Measurements from ENCODE around the gene TIMM17A. TPM values are rescaled to one million over a fixed set of nuclear protein-coding genes. Genes with fewer than 3 reads are reported as not detected.

Gene TIMM17A
- polyA plus RNA-seq, 6 donors from 2014 or later, result 16.4 to 33.2 (median 24.4) TPM

GRCh38 chr1:202005958-202006357, 50.7 kb downstream of the TIMM17A start:
- Mint-ChIP-seq H3K27ac (no peak overlapping the region), H3K36me3 (peaks cover 10 to 23% of the 10 kb centered on the region in 2 donors), H3K27me3 (no peaks in the 10 kb centered on the region), H3K9me3 (no peaks in the 10 kb centered on the region), H3K4me1 (peaks cover 4 to 7% (median 6%) of the 10 kb centered on the region in 3 donors), H3K4me3 (no peak overlapping the region)
- no peak for DNase-seq
- ATAC-seq (ENCODE audit: low read depth in 2 of 2), result no peak

GRCh38 chr1:202007304-202007703, 52.0 kb downstream of the TIMM17A start:
- no peak for ATAC-seq (ENCODE audit: low read depth in 2 of 2)
- H3K36me3 Mint-ChIP-seq, result peaks cover 4 to 23% of the 10 kb centered on the region in 2 donors

GRCh38 chr1:202007805-202008489, 52.6 kb downstream of the TIMM17A start:
- H3K27me3 Mint-ChIP-seq, result no peaks in the 10 kb centered on the region
- ATAC-seq (ENCODE audit: low read depth in 2 of 2) (no peak), DNase-seq (no peak)
- no peak overlapping the region for H3K27ac Mint-ChIP-seq
- H3K4me3 Mint-ChIP-seq, result no peak overlapping the region
- H3K9me3 Mint-ChIP-seq, result no peaks in the 10 kb centered on the region
- peaks cover 4 to 7% (median 6%) of the 10 kb centered on the region in 3 donors for H3K4me1 Mint-ChIP-seq
- peaks cover 4 to 18% of the 10 kb centered on the region in 2 donors for H3K36me3 Mint-ChIP-seq

More at GRCh38 chr1:202007304-202007703, 52.0 kb downstream of the TIMM17A start:
- Mint-ChIP-seq H3K4me1 (peaks cover 4 to 7% (median 6%) of the 10 kb centered on the region in 3 donors), H3K27me3 (no peaks in the 10 kb centered on the region), H3K27ac (no peak overlapping the region), H3K9me3 (no peaks in the 10 kb centered on the region), H3K4me3 (no peak overlapping the region)
- DNase-seq, result no peak

- H3K4me1 Mint-ChIP-seq, result peaks cover 4 to 7% (median 6%) of the 10 kb centered on the region in 3 donors
- no peak overlapping the region for H3K27ac Mint-ChIP-seq
- DNase-seq (peak; percentile 42), ATAC-seq (ENCODE audit: low read depth in 2 of 2) (peak; percentile 35 to 66)
- no peaks in the 10 kb centered on the region for H3K9me3 Mint-ChIP-seq
- H3K27me3 Mint-ChIP-seq, result no peaks in the 10 kb centered on the region
- peaks cover 2 to 4% of the 10 kb centered on the region in 2 donors for H3K36me3 Mint-ChIP-seq
- peak overlapping the region in 1 of 8 donors; percentile 56 for H3K4me3 Mint-ChIP-seq
These were observed 54.2 kb downstream of the TIMM17A start for GRCh38 chr1:202009326-202010179.

- Mint-ChIP-seq H3K4me3 (peak within 1 kb of the TSS in 1 of 8 donors; percentile 56), H3K27ac (peak within 1 kb of the TSS in 1 of 6 donors; percentile 30), H3K36me3 (peaks cover 0 to under 1% of the 10 kb centered on the region in 2 donors), H3K4me1 (peaks cover 4 to 7% (median 6%) of the 10 kb centered on the region in 3 donors), H3K27me3 (no peaks in the 10 kb centered on the region), H3K9me3 (no peaks in the 10 kb centered on the region)
- DNase-seq, result no peak
- no peak for ATAC-seq (ENCODE audit: low read depth in 2 of 2)
These were observed 55.1 kb downstream of the TIMM17A start, which contains the start of gene ELF3 for GRCh38 chr1:202010180-202011015. Gene ELF3 (plus strand): TSS chr1:202010587. CDS start chr1:202011137, 550 bp downstream.

- no peaks in the 10 kb centered on the region for H3K9me3 Mint-ChIP-seq
- peaks cover 2 to 4% (median 3%) of the 10 kb centered on the region in 3 donors for H3K27me3 Mint-ChIP-seq
- peak overlapping the region in 2 of 6 donors; percentile 24 to 59 for H3K27ac Mint-ChIP-seq
- ATAC-seq (ENCODE audit: low read depth in 2 of 2) (no peak), DNase-seq (no peak)
- H3K4me1 Mint-ChIP-seq, result peaks cover 4 to 7% (median 6%) of the 10 kb centered on the region in 3 donors
- H3K4me3 Mint-ChIP-seq, result no peak overlapping the region
- no peaks in the 10 kb centered on the region for H3K36me3 Mint-ChIP-seq
These were observed 56.7 kb downstream of the TIMM17A start for GRCh38 chr1:202011994-202012393.

GRCh38 chr1:202012544-202013478, 57.5 kb downstream of the TIMM17A start:
- DNase-seq (no peak), ATAC-seq (ENCODE audit: low read depth in 2 of 2) (no peak)
- peaks cover 5 to 10% (median 8%) of the 10 kb centered on the region in 3 donors for H3K27me3 Mint-ChIP-seq
- no peak overlapping the region for H3K4me3 Mint-ChIP-seq
- H3K4me1 Mint-ChIP-seq, result peaks cover 4 to 7% (median 6%) of the 10 kb centered on the region in 3 donors
- H3K9me3 Mint-ChIP-seq, result no peaks in the 10 kb centered on the region
- no peaks in the 10 kb centered on the region for H3K36me3 Mint-ChIP-seq
- peak overlapping the region in 1 of 6 donors; percentile 90 for H3K27ac Mint-ChIP-seq

GRCh38 chr1:202013603-202014002, 58.3 kb downstream of the TIMM17A start:
- no peak overlapping the region for H3K27ac Mint-ChIP-seq
- DNase-seq (no peak), ATAC-seq (ENCODE audit: low read depth in 2 of 2) (no peak)
- peaks cover 5 to 11% (median 10%) of the 10 kb centered on the region in 3 donors for H3K27me3 Mint-ChIP-seq
- no peaks in the 10 kb centered on the region for H3K36me3 Mint-ChIP-seq
- H3K4me3 Mint-ChIP-seq, result no peak overlapping the region
- peaks cover 4 to 7% (median 6%) of the 10 kb centered on the region in 3 donors for H3K4me1 Mint-ChIP-seq
- H3K9me3 Mint-ChIP-seq, result no peaks in the 10 kb centered on the region

GRCh38 chr1:202014060-202014459, 58.8 kb downstream of the TIMM17A start:
- Mint-ChIP-seq H3K27ac (no peak overlapping the region), H3K4me3 (no peak overlapping the region), H3K4me1 (peaks cover 4 to 7% (median 5%) of the 10 kb centered on the region in 3 donors), H3K36me3 (no peaks in the 10 kb centered on the region), H3K27me3 (peaks cover 9 to 15% (median 15%) of the 10 kb centered on the region in 3 donors), H3K9me3 (no peaks in the 10 kb centered on the region)
- ATAC-seq (ENCODE audit: low read depth in 2 of 2) (no peak), DNase-seq (no peak)

GRCh38 chr1:202014915-202015661, 59.8 kb downstream of the TIMM17A start:
- H3K27me3 Mint-ChIP-seq, result peaks cover 10 to 19% (median 17%) of the 10 kb centered on the region in 3 donors
- DNase-seq, result no peak
- H3K4me1 Mint-ChIP-seq, result no peaks in the 10 kb centered on the region
- H3K27ac Mint-ChIP-seq, result peak overlapping the region in 1 of 6 donors; percentile 37
- H3K9me3 Mint-ChIP-seq, result no peaks in the 10 kb centered on the region
- no peaks in the 10 kb centered on the region for H3K36me3 Mint-ChIP-seq
- H3K4me3 Mint-ChIP-seq, result peak overlapping the region in 1 of 8 donors; percentile 29
- no peak for ATAC-seq (ENCODE audit: low read depth in 2 of 2)

GRCh38 chr1:202015662-202015937, 60.3 kb downstream of the TIMM17A start:
- no peaks in the 10 kb centered on the region for H3K36me3 Mint-ChIP-seq
- ATAC-seq (ENCODE audit: low read depth in 2 of 2) (no peak), DNase-seq (no peak)
- H3K4me1 Mint-ChIP-seq, result no peaks in the 10 kb centered on the region
- H3K4me3 Mint-ChIP-seq, result no peak overlapping the region
- no peaks in the 10 kb centered on the region for H3K9me3 Mint-ChIP-seq
- peaks cover 10 to 19% (median 17%) of the 10 kb centered on the region in 3 donors for H3K27me3 Mint-ChIP-seq
- no peak overlapping the region for H3K27ac Mint-ChIP-seq
